ENCODE results near the gene WBP2. TPM values are rescaled to one million over a fixed set of nuclear protein-coding genes. Genes with fewer than 3 reads are reported as not detected.
A peak's percentile ranks its signal among the peaks of the same experiment; 100 is the strongest.

The WBP2 gene
- total RNA-seq, 2 donors from 2014 or later: 106 to 122 TPM

GRCh38 chr17:75849724-75850123, 5.4 kb downstream of the WBP2 start:
- intact Hi-C loops (cut with DNase I): loop anchor here in 1 of 2 donors (10.0 kb wide), 1 partner anchor 75 kb away; a partner anchor contains a TSS
- DNase-seq: no peak
- peak in 1 of 2 donors; percentile 9 for ATAC-seq

- peak in 1 of 2 donors; percentile 13 for ATAC-seq
- DNase-seq: no peak
- intact Hi-C loops (cut with DNase I): loop anchor here in 1 of 2 donors (10.0 kb wide), 1 partner anchor 74 kb away; a partner anchor contains a TSS
Observed at GRCh38 chr17:75849279-75849646, 5.9 kb downstream of the WBP2 start.

- peak; percentile 82 for DNase-seq
- peak; percentile 25 to 35 for ATAC-seq
- intact Hi-C loops (cut with DNase I): loop anchor here in 1 of 2 donors (10.0 kb wide), 1 partner anchor 74 kb away; a partner anchor contains a TSS
Observed at GRCh38 chr17:75848523-75849278, 6.4 kb downstream of the WBP2 start.

GRCh38 chr17:75847614-75848522, 7.3 kb downstream of the WBP2 start:
- intact Hi-C loops (cut with DNase I): loop anchor here in 1 of 2 donors (10.0 kb wide), 1 partner anchor 73 kb away; a partner anchor contains a TSS
- no peak for ATAC-seq
- no peak for DNase-seq

GRCh38 chr17:75846692-75847613, 8.2 kb downstream of the WBP2 start:
- no peak for ATAC-seq
- DNase-seq: no peak
- intact Hi-C loops (cut with DNase I): loop anchor here in 1 of 2 donors (10.0 kb wide), 1 partner anchor 72 kb away; a partner anchor contains a TSS

- ATAC-seq (no peak), DNase-seq (no peak)
- intact Hi-C loops (cut with DNase I): loop anchor here in 1 of 2 donors (10.0 kb wide), 1 partner anchor 71 kb away; a partner anchor contains a TSS
Observed at GRCh38 chr17:75845933-75846691, 9.0 kb downstream of the WBP2 start.

- intact Hi-C loops (cut with DNase I): loop anchor here in 1 of 2 donors (10.0 kb wide), 1 partner anchor 70 kb away; a partner anchor contains a TSS
Observed at GRCh38 chr17:75845058-75845711, 9.9 kb downstream of the WBP2 start.

GRCh38 chr17:75844530-75845057, 10.5 kb downstream of the WBP2 start:
- no peak for DNase-seq
- ATAC-seq: peak; percentile 38 to 67
- intact Hi-C loops (cut with DNase I): loop anchor here in 1 of 2 donors (10.0 kb wide), 1 partner anchor 70 kb away; a partner anchor contains a TSS

More at GRCh38 chr17:75845058-75845711, 9.9 kb downstream of the WBP2 start:
- DNase-seq: peak; percentile 85
- ATAC-seq: peak; percentile 68 to 74

GRCh38 chr17:75843577-75844529, 11.3 kb downstream of the WBP2 start, which contains the start of gene UNC13D:
UNC13D (minus strand) TSS chr17:75844404; CDS start chr17:75844337, 67 bp downstream.
- DNase-seq (no peak), ATAC-seq (peak; percentile 20 to 32)

GRCh38 chr17:75842963-75843576, 12.1 kb downstream of the WBP2 start:
- intact Hi-C loops (cut with DNase I): loop anchor here in 1 of 2 donors (10.0 kb wide), 1 partner anchor 68 kb away; a partner anchor contains a TSS

More at GRCh38 chr17:75843577-75844529, 11.3 kb downstream of the WBP2 start, which contains the start of gene UNC13D:
- intact Hi-C loops (cut with DNase I): loop anchor here in 1 of 2 donors (10.0 kb wide), 1 partner anchor 69 kb away; a partner anchor contains a TSS

GRCh38 chr17:75842411-75842810, 12.7 kb downstream of the WBP2 start:
- intact Hi-C loops (cut with DNase I): loop anchor here in 1 of 2 donors (10.0 kb wide), 1 partner anchor 68 kb away; a partner anchor contains a TSS
- DNase-seq (no peak), ATAC-seq (no peak)

More at GRCh38 chr17:75842963-75843576, 12.1 kb downstream of the WBP2 start:
- DNase-seq (peak; percentile 25), ATAC-seq (no peak)

GRCh38 chr17:75840799-75841164, 14.4 kb downstream of the WBP2 start:
- intact Hi-C loops (cut with DNase I): loop anchor here in 1 of 2 donors (10.0 kb wide), 1 partner anchor 66 kb away; a partner anchor contains a TSS
- ATAC-seq: no peak
- DNase-seq: no peak

GRCh38 chr17:75839942-75840798, 15.0 kb downstream of the WBP2 start:
- intact Hi-C loops (cut with DNase I): loop anchor here in 1 of 2 donors (10.0 kb wide), 1 partner anchor 65 kb away; a partner anchor contains a TSS
- ATAC-seq (no peak), DNase-seq (no peak)

- intact Hi-C loops (cut with DNase I): no loop called here
- peak; percentile 7 to 31 for ATAC-seq
- no peak for DNase-seq
Observed at GRCh38 chr17:75838410-75838809, 16.7 kb downstream of the WBP2 start.
